ENCODE measurements around the gene APOL4. TPM values are rescaled to one million over a fixed set of nuclear protein-coding genes. Genes with fewer than 3 reads are reported as not detected.

APOL4 gene
- total RNA-seq, 1 experiment from 2014 or later = 0.31 TPM

GRCh38 chr22:36160499-36160942 lies 41.1 kb downstream of the APOL4 start, which contains the start of gene APOL3:
APOL3 (minus strand) TSS chr22:36160755; CDS start chr22:36149055, 11,700 bp downstream.
- no peak within 1 kb of the TSS for H3K27ac Mint-ChIP-seq
- ChIA-PET POLR2A (no interaction called here), CTCF (interaction anchor here (1.4 kb wide), 1 partner anchor 141 kb away, joined by 3 read pairs; no protein-coding TSS in a partner anchor)
- H3K4me3 Mint-ChIP-seq = no peak within 1 kb of the TSS
- no peaks in the 10 kb centered on the region for H3K36me3 Mint-ChIP-seq
- no peaks in the 10 kb centered on the region for H3K27me3 Mint-ChIP-seq (ENCODE audit: low read depth)
- no peak for TF ChIP-seq ZBTB21 (CRISPR knock-in tag; IDR thresholded peaks at IDR 0.05; ENCODE audit: borderline replicate concordance)
- TF ChIP-seq ZNF532 (CRISPR knock-in tag; IDR thresholded peaks at IDR 0.05; ENCODE audit: borderline replicate concordance) = no peak
- no peak for TF ChIP-seq CBFB (CRISPR knock-in tag; IDR thresholded peaks at IDR 0.05; ENCODE audit: low read depth)
- TF ChIP-seq, protein P1, sequence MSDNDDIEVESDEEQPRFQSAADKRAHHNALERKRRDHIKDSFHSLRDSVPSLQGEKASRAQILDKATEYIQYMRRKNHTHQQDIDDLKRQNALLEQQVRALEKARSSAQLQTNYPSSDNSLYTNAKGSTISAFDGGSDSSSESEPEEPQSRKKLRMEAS (CRISPR knock-in tag; IDR thresholded peaks at IDR 0.05) = no peak
- no peak for TF ChIP-seq ELF4 (CRISPR knock-in tag; IDR thresholded peaks at IDR 0.05; ENCODE audit: low read depth)
- no peak for TF ChIP-seq SOX15 (CRISPR knock-in tag; IDR thresholded peaks at IDR 0.05)
- peaks cover 29% of the 10 kb centered on the region for H3K4me1 Mint-ChIP-seq
- ATAC-seq (no peak), DNase-seq (ENCODE audit: low spot score) (no peak)
- H3K9me3 Mint-ChIP-seq = peaks cover 7% of the 10 kb centered on the region

DNA sequence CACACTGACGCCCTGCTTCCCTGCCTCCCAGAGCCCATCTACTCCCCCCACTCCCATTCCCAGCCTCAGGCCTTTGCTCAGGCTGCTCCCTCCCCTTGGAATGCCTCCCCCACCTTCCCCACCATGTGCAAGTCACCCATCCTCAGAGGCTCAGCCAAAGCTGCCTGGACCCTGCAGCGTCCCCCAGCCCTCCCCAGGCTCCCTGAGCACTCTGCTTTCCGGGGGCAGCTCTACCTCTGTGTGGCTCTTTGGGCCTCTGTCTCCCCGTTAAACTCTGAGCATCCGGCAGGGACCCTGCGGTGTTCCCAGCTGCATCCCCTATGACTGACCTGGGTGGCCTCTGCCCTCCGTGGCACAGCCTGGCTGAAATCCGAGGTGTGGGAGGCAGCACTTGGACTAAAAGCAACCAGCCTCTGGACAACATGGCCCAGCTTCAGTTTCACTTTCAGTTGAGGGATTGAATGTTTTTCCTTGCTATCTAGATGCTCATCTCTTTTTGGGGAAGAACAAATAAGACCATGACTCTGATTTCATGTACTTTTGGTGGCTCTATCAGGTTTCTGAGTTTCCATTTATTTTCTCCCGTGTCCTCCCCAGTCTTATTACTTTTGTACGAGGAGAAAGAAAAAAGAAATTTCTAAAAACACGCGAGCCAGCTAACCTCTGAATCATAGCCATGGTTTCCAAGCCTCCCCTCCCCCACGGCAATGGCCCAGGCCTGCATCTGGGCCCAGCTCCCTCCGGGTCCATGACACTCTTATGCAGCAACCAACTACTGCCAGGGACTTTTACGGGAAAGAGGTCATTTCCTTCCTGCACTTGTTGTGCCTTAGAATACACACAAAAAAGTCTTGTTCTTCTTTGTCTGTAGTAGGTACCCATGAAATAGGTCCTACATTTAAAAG lies 44.8 kb downstream of the APOL4 start:
- H3K27ac Mint-ChIP-seq = peak overlapping the region; percentile 42
- H3K9me3 Mint-ChIP-seq = peaks cover 15% of the 10 kb centered on the region
- H3K27me3 Mint-ChIP-seq (ENCODE audit: low read depth) = no peaks in the 10 kb centered on the region
- ChIA-PET CTCF (interaction anchor here (1.0 to 3.2 kb wide), 7 partner anchors 12 to 330 kb away, joined by 3 to 15 read pairs (median 4); partner anchors contain the start of gene APOL2), POLR2A (interaction anchor here (0.5 kb wide), 1 partner anchor 29 kb away, joined by 3 read pairs; no protein-coding TSS in a partner anchor)
- ATAC-seq (peak; percentile 79), DNase-seq (ENCODE audit: low spot score) (peak; percentile 43)
- H3K36me3 Mint-ChIP-seq = no peaks in the 10 kb centered on the region
- H3K4me1 Mint-ChIP-seq = peaks cover 29% of the 10 kb centered on the region
- no peak overlapping the region; the same call in 1 of the 2 replicates for H3K4me3 Mint-ChIP-seq
- TF ChIP-seq PRRX2 (CRISPR knock-in tag; IDR thresholded peaks at IDR 0.05) (no peak), NR2C2 (CRISPR knock-in tag; IDR thresholded peaks at IDR 0.05) (no peak), ATF2 (CRISPR knock-in tag; IDR thresholded peaks at IDR 0.05; ENCODE audit: borderline replicate concordance, low read depth) (no peak), AR (CRISPR knock-in tag; IDR thresholded peaks at IDR 0.05) (no peak), GTF2I (CRISPR knock-in tag; conservative IDR thresholded peaks at IDR 0.05) (no peak), CREM (CRISPR knock-in tag; IDR thresholded peaks at IDR 0.05) (no peak), IRF1 (CRISPR knock-in tag; IDR thresholded peaks at IDR 0.05) (no peak), NFATC4 (CRISPR knock-in tag; IDR thresholded peaks at IDR 0.05) (no peak), ETV6 (CRISPR knock-in tag; IDR thresholded peaks at IDR 0.05) (no peak), ZNF416 (CRISPR knock-in tag; IDR thresholded peaks at IDR 0.05) (no peak), ATF1 (CRISPR knock-in tag; IDR thresholded peaks at IDR 0.05) (no peak)
- TF ChIP-seq, protein P2, sequence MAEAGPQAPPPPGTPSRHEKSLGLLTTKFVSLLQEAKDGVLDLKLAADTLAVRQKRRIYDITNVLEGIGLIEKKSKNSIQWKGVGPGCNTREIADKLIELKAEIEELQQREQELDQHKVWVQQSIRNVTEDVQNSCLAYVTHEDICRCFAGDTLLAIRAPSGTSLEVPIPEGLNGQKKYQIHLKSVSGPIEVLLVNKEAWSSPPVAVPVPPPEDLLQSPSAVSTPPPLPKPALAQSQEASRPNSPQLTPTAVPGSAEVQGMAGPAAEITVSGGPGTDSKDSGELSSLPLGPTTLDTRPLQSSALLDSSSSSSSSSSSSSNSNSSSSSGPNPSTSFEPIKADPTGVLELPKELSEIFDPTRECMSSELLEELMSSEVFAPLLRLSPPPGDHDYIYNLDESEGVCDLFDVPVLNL (CRISPR knock-in tag; IDR thresholded peaks at IDR 0.05; ENCODE audit: borderline replicate concordance, low read depth) = no peak
- TF ChIP-seq, protein P3, sequence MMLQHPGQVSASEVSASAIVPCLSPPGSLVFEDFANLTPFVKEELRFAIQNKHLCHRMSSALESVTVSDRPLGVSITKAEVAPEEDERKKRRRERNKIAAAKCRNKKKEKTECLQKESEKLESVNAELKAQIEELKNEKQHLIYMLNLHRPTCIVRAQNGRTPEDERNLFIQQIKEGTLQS (CRISPR knock-in tag; conservative IDR thresholded peaks at IDR 0.05) = no peak

All from WTC11 (cell line).